RWPE1 (cell line): ENCODE results near the gene MRPL22.

Experiments
- CTCF ChIA-PET: fragments of 350-600 bp; sonication (Branson Sonifier 250); formaldehyde crosslinking; extraction: SDS; loops from one replicate; lab custom pipeline; 2021; lab: Yijun Ruan, JAX
- POLR2A ChIA-PET: fragments of 400-600 bp; formaldehyde crosslinking; extraction: SDS; loops from one replicate; lab custom pipeline; 2020; ENCODE audit warnings: antibody characterized with exemption; ENCODE audit not compliant: low non-redundant PET; lab: Yijun Ruan, JAX
- DNase-seq: peaks from one replicate; pipeline ENCODE4 v3.0.0; 2012; ENCODE audit warnings: low spot score
- H3K27ac ChIP-seq: fragments of 450-650 bp; 2 replicates; pipeline ENCODE4 v1.5.1; 2017
- CTCF ChIP-seq: fragments of 450-650 bp; conservative IDR thresholded peaks from 2 replicates; pipeline ENCODE4 v1.5.1; 2017; ENCODE audit warnings: low read depth, mild to moderate bottlenecking

MRPL22 gene

GRCh38 chr5:154949781-154950180 lies 8.9 kb downstream of the MRPL22 start:
- POLR2A ChIA-PET, result no interaction called here
- peak; percentile 29 for DNase-seq
- TF ChIP-seq CTCF, result no peak
- CTCF ChIA-PET, result interaction anchor here (1.1 kb wide), 1 partner anchor 22 kb away, joined by 3 read pairs; no protein-coding TSS in a partner anchor
- no peak overlapping the region for H3K27ac ChIP-seq

GRCh38 chr5:154956712-154957111 lies 15.8 kb downstream of the MRPL22 start:
- no peak for TF ChIP-seq CTCF
- POLR2A ChIA-PET, result no interaction called here
- H3K27ac ChIP-seq, result no peak overlapping the region
- no peak for DNase-seq
- CTCF ChIA-PET, result interaction anchor here (0.6 kb wide), 1 partner anchor 198 kb away, joined by 4 read pairs; no protein-coding TSS in a partner anchor

- H3K27ac ChIP-seq, result no peak overlapping the region
- no peak for TF ChIP-seq CTCF
- ChIA-PET CTCF (interaction anchor here (0.9 kb wide), 1 partner anchor 42 kb away, joined by 3 read pairs; no protein-coding TSS in a partner anchor), POLR2A (no interaction called here)
- peak; percentile 90 for DNase-seq
Observed at GRCh38 chr5:154962494-154962893, 21.6 kb downstream of the MRPL22 start.

- no peak for TF ChIP-seq CTCF
- no peak overlapping the region for H3K27ac ChIP-seq
- POLR2A ChIA-PET, result no interaction called here
- CTCF ChIA-PET, result interaction anchor here (0.6 kb wide), 1 partner anchor 110 kb away, joined by 3 read pairs; no protein-coding TSS in a partner anchor
- no peak for DNase-seq
Observed at GRCh38 chr5:154966081-154966841, 25.4 kb downstream of the MRPL22 start.

GRCh38 chr5:154966874-154967273 lies 26.0 kb downstream of the MRPL22 start:
- CTCF ChIA-PET, result no interaction called here
- DNase-seq, result no peak
- POLR2A ChIA-PET, result no interaction called here
- no peak for TF ChIP-seq CTCF
- no peak overlapping the region for H3K27ac ChIP-seq

- ChIA-PET CTCF (interaction anchor here (0.6 to 1.5 kb wide), 3 partner anchors 37 to 797 kb away, joined by 3 to 4 read pairs (median 3); no protein-coding TSS in a partner anchor), POLR2A (no interaction called here)
Observed at GRCh38 chr5:154967421-154968024, 26.6 kb downstream of the MRPL22 start.

More at GRCh38 chr5:154967421-154968024, 26.6 kb downstream of the MRPL22 start:
- H3K27ac ChIP-seq, result no peak overlapping the region
- peak; percentile 59 for TF ChIP-seq CTCF
- peak; percentile 33 for DNase-seq
